ENCODE data around the gene SERPINF2. TPM values are rescaled to one million over a fixed set of nuclear protein-coding genes. Genes with fewer than 3 reads are reported as not detected.
"Not testable (repeated sequence)": the region's sequence is repeated elsewhere in the genome, so short reads cannot be mapped to it uniquely, and the experiment has no call there.

Gene SERPINF2
- total RNA-seq, 2 experiments from 2014 or later = 0.23 to 0.55 TPM

DNA sequence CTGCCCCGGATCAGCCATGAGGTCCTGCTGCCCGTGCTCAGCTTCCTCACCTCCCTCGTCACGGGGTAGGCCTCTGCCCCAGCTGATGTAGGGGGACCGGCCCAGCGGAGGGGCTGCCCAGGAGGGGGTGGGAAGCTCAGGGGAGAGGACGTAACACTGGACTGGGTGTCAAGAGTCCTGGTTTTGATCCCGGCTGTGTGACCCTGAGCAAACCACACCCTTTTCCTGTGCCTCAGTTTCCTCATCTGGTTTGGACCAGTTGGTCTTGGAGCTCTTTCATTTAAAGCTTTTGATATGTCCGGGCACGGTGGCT lies 11.5 kb upstream of the SERPINF2 start:
- CTCF ChIA-PET = no interaction called here

DNA sequence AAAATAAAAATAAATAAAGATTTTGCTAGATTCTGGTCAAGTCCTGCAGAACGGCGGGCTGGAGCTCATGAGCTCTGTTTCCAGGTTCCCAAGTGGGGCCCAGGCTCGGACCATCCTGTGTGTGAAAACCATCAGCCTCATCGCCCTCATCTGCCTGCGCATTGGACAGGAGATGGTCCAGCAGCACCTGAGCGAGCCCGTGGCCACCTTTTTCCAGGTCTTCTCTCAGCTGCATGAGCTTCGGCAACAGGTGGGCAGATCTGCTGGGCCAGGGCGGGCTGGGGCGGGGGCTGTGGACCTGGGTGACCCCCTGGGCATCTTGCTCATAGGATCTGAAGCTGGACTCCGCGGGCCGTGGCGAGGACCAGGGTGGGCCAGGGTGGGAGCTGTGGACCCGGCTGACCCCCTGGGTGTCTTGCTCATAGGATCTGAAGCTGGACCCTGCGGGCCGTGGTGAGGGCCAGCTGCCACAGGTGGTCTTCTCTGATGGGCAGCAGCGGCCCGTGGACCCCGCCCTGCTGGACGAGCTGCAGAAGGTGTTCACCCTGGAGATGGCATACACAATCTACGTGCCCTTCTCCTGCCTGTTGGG lies 10.3 kb upstream of the SERPINF2 start:
- peaks cover 23% of the 10 kb centered on the region for H3K36me3 Mint-ChIP-seq (ENCODE audit: low read depth)
- H3K27me3 Mint-ChIP-seq = no peaks in the 10 kb centered on the region
- ChIA-PET POLR2A (interaction anchor here (1.0 to 3.1 kb wide), 2 partner anchors 16 to 97 kb away, joined by 3 to 11 read pairs; partner anchors contain the start of genes RPA1 and SMYD4), CTCF (no interaction called here)
- H3K4me1 Mint-ChIP-seq = peaks cover 18% of the 10 kb centered on the region
- DNase-seq = no peak
- no peaks in the 10 kb centered on the region for H3K9me3 Mint-ChIP-seq
- no peak overlapping the region for H3K4me3 Mint-ChIP-seq
- H3K27ac Mint-ChIP-seq = no peak overlapping the region

More for the DNA sequence above, 11.5 kb upstream of the SERPINF2 start:
- H3K4me3 Mint-ChIP-seq = no peak overlapping the region
- H3K4me1 Mint-ChIP-seq = peaks cover 13% of the 10 kb centered on the region
- POLR2A ChIA-PET = interaction anchor here (1.0 to 3.1 kb wide), 2 partner anchors 14 to 98 kb away, joined by 3 to 11 read pairs; partner anchors contain the start of genes RPA1 and SMYD4
- H3K27me3 Mint-ChIP-seq = no peaks in the 10 kb centered on the region
- no peaks in the 10 kb centered on the region for H3K9me3 Mint-ChIP-seq
- DNase-seq = no peak
- peaks cover 20% of the 10 kb centered on the region for H3K36me3 Mint-ChIP-seq (ENCODE audit: low read depth)
- H3K27ac Mint-ChIP-seq = no peak overlapping the region

DNA sequence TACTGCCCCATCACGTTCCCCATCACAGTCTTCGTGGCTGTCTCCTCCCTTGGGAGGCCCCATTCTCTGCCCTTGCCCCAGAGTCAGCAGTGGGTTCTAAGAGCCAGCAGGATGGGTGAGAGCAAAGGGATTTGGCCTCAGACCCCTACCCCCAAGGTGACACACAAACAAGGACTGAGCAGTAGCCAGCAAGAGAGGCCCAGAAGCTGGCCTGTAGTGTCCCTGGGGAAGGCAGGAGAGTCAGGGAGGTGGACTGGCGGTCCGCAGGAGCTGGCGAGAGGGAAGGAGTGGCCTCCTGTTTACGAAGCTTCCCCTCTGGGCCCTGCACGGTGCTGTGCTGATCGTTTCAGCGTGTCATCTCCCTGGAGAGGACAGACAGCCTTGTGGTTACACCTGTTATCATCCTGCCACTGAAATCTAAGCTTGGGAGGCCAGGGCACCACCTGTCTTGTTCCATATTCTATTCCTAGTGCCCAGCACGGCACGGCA lies 9.8 kb upstream of the SERPINF2 start:
- DNase-seq = no peak
- H3K4me1 Mint-ChIP-seq = peaks cover 18% of the 10 kb centered on the region
- no peaks in the 10 kb centered on the region for H3K9me3 Mint-ChIP-seq
- no peak overlapping the region for H3K27ac Mint-ChIP-seq
- H3K27me3 Mint-ChIP-seq = no peaks in the 10 kb centered on the region
- no peak overlapping the region for H3K4me3 Mint-ChIP-seq
- H3K36me3 Mint-ChIP-seq (ENCODE audit: low read depth) = peaks cover 27% of the 10 kb centered on the region
- ChIA-PET POLR2A (interaction anchor here (3.1 kb wide), 1 partner anchor 16 kb away, joined by 11 read pairs; no protein-coding TSS in a partner anchor), CTCF (no interaction called here)

DNA sequence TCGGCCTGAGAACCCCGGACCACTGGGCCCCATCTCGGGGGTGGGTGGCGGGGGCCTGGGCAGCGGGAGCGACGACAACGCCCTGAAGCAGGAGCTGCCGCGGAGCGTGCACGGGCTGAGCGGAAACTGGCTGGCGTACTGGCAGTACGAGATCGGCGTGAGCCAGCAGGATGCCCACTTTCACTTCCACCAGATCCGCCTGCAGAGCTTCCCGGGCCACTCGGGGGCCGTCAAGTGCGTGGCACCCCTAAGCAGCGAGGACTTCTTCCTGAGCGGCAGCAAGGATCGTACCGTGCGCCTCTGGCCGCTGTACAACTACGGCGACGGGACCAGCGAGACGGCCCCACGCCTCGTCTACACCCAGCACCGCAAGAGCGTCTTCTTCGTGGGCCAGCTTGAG lies 8.9 kb upstream of the SERPINF2 start:
- H3K4me1 Mint-ChIP-seq = peaks cover 13% of the 10 kb centered on the region

DNA sequence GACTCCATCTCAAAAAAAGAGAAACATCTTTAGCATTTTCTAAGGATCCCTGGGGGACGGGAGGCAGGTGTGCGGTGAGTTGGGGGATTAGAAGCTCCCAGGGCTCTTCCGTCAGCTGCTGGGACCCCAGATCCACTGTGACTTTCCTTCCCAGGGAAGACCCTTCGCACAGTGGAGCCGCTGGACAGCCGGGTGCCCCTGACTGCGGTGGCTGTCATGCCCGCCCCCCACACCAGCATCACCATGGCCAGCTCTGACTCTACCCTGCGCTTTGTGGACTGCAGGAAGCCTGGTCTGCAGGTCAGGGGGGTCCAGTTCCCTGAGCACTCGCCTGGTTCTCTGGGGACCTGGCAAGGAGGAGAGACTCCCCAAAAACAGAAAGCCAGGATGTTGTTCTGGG lies 7.3 kb upstream of the SERPINF2 start:
- H3K4me3 Mint-ChIP-seq = no peak overlapping the region
- ChIA-PET POLR2A (no interaction called here), CTCF (no interaction called here)
- no peak for DNase-seq
- no peaks in the 10 kb centered on the region for H3K27me3 Mint-ChIP-seq
- peaks cover 6% of the 10 kb centered on the region for H3K4me1 Mint-ChIP-seq
- no peak overlapping the region for H3K27ac Mint-ChIP-seq
- H3K36me3 Mint-ChIP-seq (ENCODE audit: low read depth) = peaks cover 15% of the 10 kb centered on the region
- H3K9me3 Mint-ChIP-seq = no peaks in the 10 kb centered on the region

More for the DNA sequence above, 8.9 kb upstream of the SERPINF2 start:
- Mint-ChIP-seq H3K9me3 (no peaks in the 10 kb centered on the region), H3K4me3 (no peak overlapping the region), H3K27ac (no peak overlapping the region), H3K36me3 (ENCODE audit: low read depth) (peaks cover 23% of the 10 kb centered on the region), H3K27me3 (no peaks in the 10 kb centered on the region)
- POLR2A ChIA-PET = interaction anchor here (0.6 to 3.1 kb wide), 2 partner anchors 17 to 233 kb away, joined by 3 to 11 read pairs; no protein-coding TSS in a partner anchor
- CTCF ChIA-PET = no interaction called here
- no peak for DNase-seq

DNA sequence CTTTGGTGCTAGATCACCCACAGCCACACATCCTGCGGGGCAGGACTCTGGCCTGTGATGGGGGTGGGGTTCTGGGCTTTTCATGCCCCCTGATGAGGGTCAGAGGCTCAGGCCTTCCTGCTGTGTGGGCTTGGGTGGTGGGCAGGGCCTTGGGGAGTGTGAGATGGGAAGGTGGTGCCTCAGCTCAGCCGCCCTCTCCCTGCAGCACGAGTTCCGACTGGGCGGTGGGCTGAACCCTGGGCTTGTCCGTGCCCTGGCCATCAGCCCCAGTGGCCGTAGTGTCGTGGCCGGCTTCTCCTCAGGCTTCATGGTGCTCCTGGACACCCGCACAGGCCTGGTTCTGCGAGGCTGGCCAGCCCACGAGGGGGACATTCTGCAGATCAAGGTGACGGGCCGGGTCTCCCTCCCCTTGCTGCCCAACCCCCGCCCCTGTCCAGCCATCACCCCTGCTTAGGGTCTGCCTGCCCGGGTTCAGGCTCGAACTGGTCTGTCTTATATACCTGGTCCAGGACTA lies 6.8 kb upstream of the SERPINF2 start:
- ChIA-PET POLR2A (interaction anchor here (0.8 to 1.2 kb wide), 2 partner anchors 11 to 20 kb away, joined by 3 to 4 read pairs; no protein-coding TSS in a partner anchor), CTCF (interaction anchor here (0.6 kb wide), 1 partner anchor 171 kb away, joined by 3 read pairs; no protein-coding TSS in a partner anchor)
- peaks cover 6% of the 10 kb centered on the region for H3K4me1 Mint-ChIP-seq
- H3K27ac Mint-ChIP-seq = no peak overlapping the region
- H3K36me3 Mint-ChIP-seq (ENCODE audit: low read depth) = peaks cover 15% of the 10 kb centered on the region
- no peak overlapping the region for H3K4me3 Mint-ChIP-seq
- no peaks in the 10 kb centered on the region for H3K9me3 Mint-ChIP-seq
- H3K27me3 Mint-ChIP-seq = no peaks in the 10 kb centered on the region
- no peak for DNase-seq

DNA sequence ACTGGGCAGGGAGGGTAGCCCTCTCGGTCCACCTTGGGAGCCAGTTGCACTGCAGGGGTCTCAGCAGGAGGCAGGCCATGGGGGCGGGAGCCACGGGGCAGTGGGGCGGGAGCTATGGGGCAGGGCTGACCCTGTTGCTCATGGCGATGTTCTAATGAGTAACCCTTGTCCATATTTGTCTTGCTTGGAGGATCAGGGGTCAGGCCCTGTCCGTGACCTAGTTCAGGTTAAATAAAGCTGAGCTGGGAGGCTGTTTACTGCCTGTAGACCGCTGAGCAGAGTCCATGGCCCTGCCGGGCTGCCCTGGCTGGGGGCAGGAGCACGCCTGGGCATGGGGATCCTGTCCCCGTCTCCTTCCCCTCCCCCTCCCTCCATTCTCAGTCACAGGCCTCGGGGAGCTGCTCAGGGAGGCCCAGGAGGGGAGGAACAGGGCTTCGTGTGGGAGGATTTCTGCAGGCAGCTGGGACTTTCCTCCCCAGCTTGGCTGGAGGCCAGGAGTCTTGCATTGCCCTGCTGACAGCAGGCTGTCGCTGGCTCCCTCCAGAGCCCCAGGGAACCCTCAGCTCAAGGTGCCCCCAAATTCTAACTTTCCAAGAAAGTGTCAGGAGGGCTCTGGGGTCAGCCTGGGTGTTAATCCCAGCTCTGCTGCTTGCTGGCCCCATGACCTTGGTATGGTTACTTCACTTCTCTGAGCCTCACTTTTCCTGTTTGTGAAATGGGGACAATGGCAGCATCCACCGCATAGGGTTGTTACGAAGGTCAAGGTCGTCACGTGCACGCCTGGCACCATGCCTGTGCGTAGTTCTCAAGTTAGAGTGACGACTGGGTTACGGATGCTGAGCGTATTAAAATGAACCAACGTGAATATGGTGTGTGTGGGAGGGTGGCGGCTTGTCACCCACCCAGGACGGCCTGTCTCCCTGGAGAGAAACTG lies 6.1 kb upstream of the SERPINF2 start:
- ChIA-PET POLR2A (interaction anchor here (0.8 to 1.2 kb wide), 2 partner anchors 11 to 20 kb away, joined by 3 to 4 read pairs; no protein-coding TSS in a partner anchor), CTCF (interaction anchor here (0.6 kb wide), 1 partner anchor 170 kb away, joined by 3 read pairs; no protein-coding TSS in a partner anchor)
- Mint-ChIP-seq H3K4me1 (peaks cover 6% of the 10 kb centered on the region), H3K27ac (no peak overlapping the region), H3K36me3 (ENCODE audit: low read depth) (peaks cover 15% of the 10 kb centered on the region), H3K9me3 (no peaks in the 10 kb centered on the region), H3K27me3 (no peaks in the 10 kb centered on the region), H3K4me3 (no peak overlapping the region)
- DNase-seq = no peak

DNA sequence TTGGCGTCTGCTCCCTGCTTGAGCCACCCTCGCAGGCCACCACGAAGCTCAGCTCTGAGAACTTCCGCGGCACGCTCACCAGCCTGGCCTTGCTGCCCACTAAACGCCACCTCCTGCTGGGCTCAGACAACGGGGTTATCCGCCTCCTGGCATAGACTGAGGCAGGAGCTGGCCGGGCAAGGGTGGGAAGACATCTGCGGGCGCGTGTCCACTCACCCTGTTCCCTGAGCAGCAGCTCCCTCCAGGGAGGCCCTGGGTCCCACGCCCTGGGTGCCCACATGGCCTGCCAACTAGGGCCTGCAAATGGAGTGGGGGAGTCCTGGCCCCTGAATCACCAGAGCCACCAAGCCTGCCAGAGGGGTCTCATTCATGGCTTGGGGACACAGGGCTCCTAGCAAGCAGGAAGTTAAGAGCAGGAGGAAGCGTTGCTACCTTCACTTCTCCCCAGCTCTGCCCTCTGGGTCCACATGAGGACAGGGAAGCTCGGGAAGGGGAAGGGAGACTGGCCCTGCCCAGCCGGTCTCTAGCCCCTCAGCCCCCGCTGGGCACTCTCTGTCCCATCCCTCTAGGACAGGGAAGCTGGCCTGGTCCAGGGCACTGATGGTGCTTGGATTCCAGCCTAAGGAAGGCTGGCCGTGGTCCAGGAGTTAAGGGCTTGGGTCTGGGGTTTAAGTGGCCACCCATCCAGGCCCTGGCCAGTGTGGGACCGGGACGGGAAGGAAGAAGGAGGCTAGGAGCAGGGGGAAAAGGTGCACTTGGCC lies 5.0 kb upstream of the SERPINF2 start:
- POLR2A ChIA-PET = interaction anchor here (0.9 to 1.0 kb wide), 2 partner anchors 9 to 22 kb away, joined by 3 read pairs; no protein-coding TSS in a partner anchor
- Mint-ChIP-seq H3K9me3 (no peaks in the 10 kb centered on the region), H3K27ac (no peak overlapping the region), H3K4me1 (peaks cover 6% of the 10 kb centered on the region), H3K27me3 (no peaks in the 10 kb centered on the region), H3K4me3 (no peak overlapping the region), H3K36me3 (ENCODE audit: low read depth) (peaks cover 15% of the 10 kb centered on the region)
- CTCF ChIA-PET = no interaction called here
- no peak for DNase-seq

DNA sequence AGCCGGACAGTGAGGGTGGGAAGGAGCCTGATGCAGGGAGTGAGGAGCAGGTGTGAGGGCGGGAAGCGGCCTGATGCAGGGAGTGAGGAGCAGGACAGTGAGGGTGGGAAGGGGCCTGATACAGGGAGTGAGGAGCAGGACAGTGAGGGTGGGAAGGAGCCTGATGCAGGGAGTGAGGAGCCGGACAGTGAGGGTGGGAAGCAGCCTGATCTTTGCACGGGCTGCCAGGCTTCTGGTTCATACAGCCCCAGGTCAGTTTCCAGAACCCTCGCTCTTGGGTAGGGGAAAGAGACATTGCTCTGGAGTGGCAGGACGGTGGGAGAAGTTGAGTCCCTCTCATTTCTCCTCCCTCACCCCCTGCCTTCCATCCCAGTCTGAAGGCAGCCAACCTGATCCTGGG lies 772 bp upstream of the SERPINF2 start:
- POLR2A ChIA-PET; DNase-seq; H3K27ac Mint-ChIP-seq; CTCF ChIA-PET; H3K9me3 Mint-ChIP-seq; H3K4me3 Mint-ChIP-seq; H3K36me3 Mint-ChIP-seq (ENCODE audit: low read depth); H3K27me3 Mint-ChIP-seq; H3K4me1 Mint-ChIP-seq: not testable (repeated sequence)

DNA sequence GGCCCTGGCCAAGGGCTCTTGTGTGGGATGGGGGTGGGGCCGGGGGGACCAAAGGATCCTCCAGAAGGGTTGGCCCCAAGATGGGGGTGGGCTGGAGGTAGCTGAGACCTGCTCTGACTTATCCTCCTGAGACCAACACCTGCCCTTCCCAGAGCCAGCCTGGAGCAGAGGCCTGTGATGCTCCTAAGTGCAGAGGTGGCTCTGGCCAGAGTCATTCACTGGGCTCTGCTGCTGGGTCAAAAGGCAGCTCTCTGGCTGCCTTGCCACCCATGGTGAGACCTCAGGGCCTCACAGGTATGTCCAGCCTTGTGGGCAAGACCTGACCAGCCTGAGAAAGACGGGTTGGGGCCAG lies 393 bp downstream of the SERPINF2 start:
- H3K27ac Mint-ChIP-seq = no peak overlapping the region
- no peak overlapping the region for H3K4me3 Mint-ChIP-seq
- H3K4me1 Mint-ChIP-seq = no peaks in the 10 kb centered on the region
- ChIA-PET POLR2A (interaction anchor here (1.3 kb wide), 1 partner anchor 10 kb away, joined by 3 read pairs; no protein-coding TSS in a partner anchor), CTCF (no interaction called here)
- no peaks in the 10 kb centered on the region for H3K9me3 Mint-ChIP-seq
- H3K27me3 Mint-ChIP-seq = no peaks in the 10 kb centered on the region
- DNase-seq = no peak
- H3K36me3 Mint-ChIP-seq (ENCODE audit: low read depth) = no peaks in the 10 kb centered on the region

DNA sequence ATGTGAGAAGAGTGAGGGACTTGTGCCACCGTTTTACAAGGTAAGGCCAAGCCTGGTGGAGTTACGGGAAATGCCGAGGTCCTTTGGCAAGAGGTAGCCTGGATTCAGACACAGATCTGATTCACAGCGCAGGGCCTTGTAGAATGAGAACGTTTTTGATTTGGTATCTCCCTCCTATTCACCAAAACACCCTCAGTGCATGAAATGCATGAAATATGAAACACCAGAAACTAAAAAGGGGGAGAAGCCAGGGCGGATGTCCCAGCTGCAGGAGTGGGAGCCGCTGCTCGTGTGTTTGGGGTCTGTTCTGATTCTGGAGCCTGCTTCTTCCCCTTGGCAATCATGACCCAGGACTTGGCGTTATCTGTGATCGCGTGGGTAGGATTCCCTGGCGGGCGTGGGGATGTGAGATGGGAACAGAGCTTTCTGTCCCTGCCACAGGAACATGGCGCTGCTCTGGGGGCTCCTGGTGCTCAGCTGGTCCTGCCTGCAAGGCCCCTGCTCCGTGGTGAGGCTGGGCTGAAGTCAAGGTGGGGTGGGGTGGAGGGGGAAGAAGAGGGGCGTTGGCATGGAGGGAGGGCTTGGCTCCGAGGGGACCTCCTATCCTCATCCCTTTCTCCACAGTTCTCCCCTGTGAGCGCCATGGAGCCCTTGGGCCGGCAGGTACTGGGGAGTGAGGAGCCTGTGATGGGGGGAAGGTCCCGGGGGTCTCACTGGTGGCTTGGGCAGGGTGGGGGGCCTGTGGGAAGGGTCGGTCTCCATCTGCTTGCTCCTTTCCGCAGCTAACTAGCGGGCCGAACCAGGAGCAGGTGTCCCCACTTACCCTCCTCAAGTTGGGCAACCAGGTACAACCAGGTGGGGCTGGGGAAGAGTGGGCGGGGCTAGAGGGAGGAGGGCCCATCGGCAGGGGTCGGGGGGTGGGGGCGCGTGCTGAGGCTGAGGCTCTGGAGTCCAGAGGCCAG lies 2.2 kb downstream of the SERPINF2 start:
- ChIA-PET CTCF (no interaction called here), POLR2A (no interaction called here)
- Mint-ChIP-seq H3K27ac (no peak overlapping the region), H3K9me3 (no peaks in the 10 kb centered on the region), H3K4me1 (no peaks in the 10 kb centered on the region), H3K36me3 (ENCODE audit: low read depth) (no peaks in the 10 kb centered on the region), H3K27me3 (no peaks in the 10 kb centered on the region), H3K4me3 (no peak overlapping the region)
- no peak for DNase-seq

DNA sequence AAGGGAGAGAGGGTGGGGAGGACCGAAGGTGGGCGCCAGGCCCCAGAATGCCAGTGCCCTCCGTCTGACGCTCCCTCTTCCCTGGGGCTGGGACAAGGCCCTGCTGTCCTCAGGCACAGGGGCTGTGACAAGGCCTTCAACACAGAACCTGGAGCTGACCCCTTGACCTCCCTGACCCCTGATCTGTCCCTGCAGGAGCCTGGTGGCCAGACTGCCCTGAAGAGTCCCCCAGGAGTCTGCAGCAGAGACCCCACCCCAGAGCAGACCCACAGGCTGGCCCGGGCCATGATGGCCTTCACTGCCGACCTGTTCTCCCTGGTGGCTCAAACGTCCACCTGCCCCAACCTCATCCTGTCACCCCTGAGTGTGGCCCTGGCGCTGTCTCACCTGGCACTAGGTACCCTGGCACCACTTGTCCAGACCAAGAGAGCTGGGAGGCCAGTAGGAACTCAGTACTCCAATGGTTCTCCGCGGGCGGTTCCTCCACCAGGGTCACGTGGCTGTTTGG lies 2.9 kb downstream of the SERPINF2 start:
- Mint-ChIP-seq H3K4me3 (no peak overlapping the region), H3K4me1 (no peaks in the 10 kb centered on the region), H3K27ac (no peak overlapping the region), H3K36me3 (ENCODE audit: low read depth) (no peaks in the 10 kb centered on the region), H3K27me3 (no peaks in the 10 kb centered on the region), H3K9me3 (no peaks in the 10 kb centered on the region)
- no peak for DNase-seq
- CTCF ChIA-PET = no interaction called here
- POLR2A ChIA-PET = no interaction called here
